ENCODE data around the gene ZBTB20.

ZBTB20 gene

GRCh38 chr3:114427285-114428043 lies 719.6 kb downstream of the ZBTB20 start:
- no peak for DNase-seq

GRCh38 chr3:114424337-114424736 lies 722.8 kb downstream of the ZBTB20 start:
- DNase-seq, result no peak

GRCh38 chr3:114421204-114421603 lies 725.9 kb downstream of the ZBTB20 start:
- no peak for DNase-seq

GRCh38 chr3:114420072-114420471 lies 727.0 kb downstream of the ZBTB20 start:
- DNase-seq, result peak; percentile 7

- DNase-seq, result peak; percentile 75
These were observed 728.2 kb downstream of the ZBTB20 start for GRCh38 chr3:114418724-114419543.

- DNase-seq, result no peak
These were observed 729.0 kb downstream of the ZBTB20 start for GRCh38 chr3:114418107-114418506.

GRCh38 chr3:114417675-114418074 lies 729.4 kb downstream of the ZBTB20 start:
- DNase-seq, result no peak

- no peak for DNase-seq
These were observed 729.8 kb downstream of the ZBTB20 start for GRCh38 chr3:114417265-114417664.

GRCh38 chr3:114411811-114412803 lies 735.0 kb downstream of the ZBTB20 start:
- no peak for DNase-seq

GRCh38 chr3:114411190-114411668 lies 735.9 kb downstream of the ZBTB20 start:
- no peak for DNase-seq

- DNase-seq, result no peak
These were observed 738.1 kb downstream of the ZBTB20 start for GRCh38 chr3:114408736-114409670.

GRCh38 chr3:114406922-114407321 lies 740.2 kb downstream of the ZBTB20 start:
- peak; percentile 23 for DNase-seq

GRCh38 chr3:114406286-114406685 lies 740.8 kb downstream of the ZBTB20 start:
- DNase-seq, result no peak

- no peak for DNase-seq
These were observed 741.7 kb downstream of the ZBTB20 start for GRCh38 chr3:114405202-114405990.

- no peak for DNase-seq
These were observed 742.5 kb downstream of the ZBTB20 start for GRCh38 chr3:114404590-114404989.

GRCh38 chr3:114402838-114403237 lies 744.2 kb downstream of the ZBTB20 start:
- DNase-seq, result no peak

- no peak for DNase-seq
These were observed 745.7 kb downstream of the ZBTB20 start for GRCh38 chr3:114401346-114401745.

GRCh38 chr3:114400371-114400770 lies 746.7 kb downstream of the ZBTB20 start:
- DNase-seq, result no peak

GRCh38 chr3:114394551-114394950 lies 752.5 kb downstream of the ZBTB20 start:
- no peak for DNase-seq

- DNase-seq, result no peak
These were observed 753.6 kb downstream of the ZBTB20 start for GRCh38 chr3:114393367-114394072.
